ENCODE data around the gene CHRNB1.

CHRNB1 gene

DNA sequence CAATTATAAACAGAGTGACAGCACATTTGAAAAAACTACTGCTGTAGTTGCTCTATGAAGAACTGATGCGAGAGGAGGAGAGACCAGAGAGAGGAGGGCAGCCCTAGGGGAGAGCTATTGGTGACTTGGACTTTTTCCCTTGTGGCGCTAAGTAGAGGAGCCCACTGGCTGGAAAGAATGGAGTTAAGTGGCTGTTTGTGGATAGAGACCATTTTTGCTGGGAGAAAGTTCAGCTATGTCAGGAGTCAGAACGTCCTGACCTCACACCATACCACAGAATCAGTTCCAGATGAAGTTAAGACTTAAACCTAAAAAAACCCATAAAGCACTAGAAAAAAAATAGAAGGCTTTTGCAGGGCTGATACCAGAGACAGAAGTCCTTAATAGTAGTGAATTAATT is 41.3 kb downstream of the CHRNB1 start:
- DNase-seq (ENCODE audit: low spot score): no peak

DNA sequence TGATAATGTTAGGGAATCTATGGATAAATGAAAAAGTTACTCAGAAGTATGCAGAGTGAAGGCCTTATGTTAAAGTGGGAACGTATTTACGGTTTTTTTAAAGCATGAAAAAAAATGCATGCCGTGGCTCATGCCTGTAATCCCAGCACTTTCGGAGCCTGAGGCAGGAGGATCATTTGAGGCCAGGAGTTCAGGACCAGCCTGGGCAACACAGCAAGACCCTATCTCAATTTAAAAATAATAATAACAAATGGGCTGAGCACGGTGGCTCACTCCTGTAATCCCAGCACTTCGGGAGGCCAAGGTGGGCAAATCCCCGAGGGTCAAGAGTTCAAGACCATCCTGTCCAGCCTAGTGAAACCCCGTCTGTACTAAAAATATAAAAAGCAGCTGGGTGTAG is 45.3 kb downstream of the CHRNB1 start:
- no peak for DNase-seq (ENCODE audit: low spot score)

DNA sequence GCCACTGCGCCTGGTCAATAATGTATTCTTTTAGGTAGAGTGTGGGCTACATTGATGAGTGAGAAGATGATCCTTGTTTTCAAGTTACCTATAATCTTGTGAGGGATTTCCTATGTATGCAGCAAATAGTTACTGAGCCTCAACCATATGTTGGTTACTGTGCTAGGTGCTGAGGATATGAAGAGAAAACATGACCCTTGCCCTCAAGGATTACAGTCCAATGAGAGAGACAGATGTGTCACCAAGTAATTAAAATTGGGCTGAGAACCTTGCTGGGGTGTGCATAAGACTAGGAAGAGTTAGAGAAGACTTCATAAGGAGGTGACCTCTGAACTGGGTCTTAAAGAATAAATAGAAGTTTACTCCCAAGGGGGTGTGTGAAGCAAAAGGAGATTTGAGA is 46.7 kb downstream of the CHRNB1 start:
- DNase-seq (ENCODE audit: low spot score): no peak

DNA sequence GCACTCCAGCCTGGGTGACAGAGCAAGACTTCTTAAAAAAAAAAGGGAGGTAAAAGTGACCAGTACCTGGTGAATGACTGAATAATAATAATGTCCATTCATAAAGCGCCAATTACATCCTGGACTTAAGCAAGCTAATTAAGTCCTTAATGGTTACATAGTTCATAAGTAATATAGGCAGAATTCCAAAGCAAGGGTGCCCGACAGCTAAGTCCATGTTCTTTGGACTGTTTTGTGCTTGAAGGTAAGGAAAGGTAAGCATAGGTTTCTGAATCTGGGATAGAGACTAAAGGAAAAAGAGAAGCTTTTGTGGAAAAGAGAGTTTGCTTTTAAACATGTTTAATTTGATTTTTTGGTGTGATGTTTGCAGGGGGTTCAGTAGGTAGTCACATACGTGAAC is 49.1 kb downstream of the CHRNB1 start:
- DNase-seq (ENCODE audit: low spot score): no peak

DNA sequence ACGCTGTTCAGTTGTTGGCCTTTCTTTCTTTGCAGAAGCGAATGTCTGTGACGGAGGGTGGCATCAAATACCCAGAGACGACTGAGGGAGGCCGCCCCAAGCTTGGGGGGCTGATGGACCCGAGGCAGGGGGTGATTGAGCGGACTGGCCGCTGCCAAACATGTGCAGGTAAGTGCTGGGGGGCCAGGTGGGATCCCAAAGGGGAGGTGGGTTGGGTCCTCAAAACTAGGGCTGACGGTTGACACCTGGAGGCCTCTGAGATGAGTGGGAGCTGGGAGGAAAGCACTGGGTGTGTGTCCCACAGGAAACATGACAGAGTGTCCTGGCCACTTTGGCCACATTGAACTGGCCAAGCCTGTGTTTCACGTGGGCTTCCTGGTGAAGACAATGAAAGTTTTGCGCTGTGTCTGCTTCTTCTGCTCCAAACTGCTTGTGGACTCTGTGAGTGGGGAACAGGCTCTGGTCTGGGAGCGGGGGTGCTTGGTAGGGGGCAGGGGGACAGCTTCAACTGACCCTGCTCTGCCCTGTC is 51.1 kb downstream of the CHRNB1 start:
- DNase-seq (ENCODE audit: low spot score): no peak

DNA sequence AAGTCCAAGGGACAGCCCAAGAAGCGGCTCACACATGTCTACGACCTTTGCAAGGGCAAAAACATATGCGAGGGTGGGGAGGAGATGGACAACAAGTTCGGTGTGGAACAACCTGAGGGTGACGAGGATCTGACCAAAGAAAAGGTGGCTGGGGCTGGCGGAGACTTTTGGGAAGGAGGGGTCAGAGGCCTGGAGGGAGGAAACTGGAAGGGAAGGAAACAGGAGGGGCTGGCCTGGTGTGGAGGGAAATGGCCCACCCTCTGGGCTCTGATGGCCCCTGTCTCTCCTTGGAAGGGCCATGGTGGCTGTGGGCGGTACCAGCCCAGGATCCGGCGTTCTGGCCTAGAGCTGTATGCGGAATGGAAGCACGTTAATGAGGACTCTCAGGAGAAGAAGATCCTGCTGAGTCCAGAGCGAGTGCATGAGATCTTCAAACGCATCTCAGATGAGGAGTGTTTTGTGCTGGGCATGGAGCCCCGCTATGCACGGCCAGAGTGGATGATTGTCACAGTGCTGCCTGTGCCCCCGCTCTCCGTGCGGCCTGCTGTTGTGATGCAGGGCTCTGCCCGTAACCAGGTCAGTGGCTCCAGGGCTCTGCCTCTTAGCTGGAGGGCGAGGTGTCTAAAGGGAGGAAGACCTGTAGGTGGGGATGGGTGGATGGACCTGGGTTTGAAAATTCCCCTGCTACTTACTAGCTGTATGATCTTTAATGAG is 51.8 kb downstream of the CHRNB1 start:
- no peak for DNase-seq (ENCODE audit: low spot score)

DNA sequence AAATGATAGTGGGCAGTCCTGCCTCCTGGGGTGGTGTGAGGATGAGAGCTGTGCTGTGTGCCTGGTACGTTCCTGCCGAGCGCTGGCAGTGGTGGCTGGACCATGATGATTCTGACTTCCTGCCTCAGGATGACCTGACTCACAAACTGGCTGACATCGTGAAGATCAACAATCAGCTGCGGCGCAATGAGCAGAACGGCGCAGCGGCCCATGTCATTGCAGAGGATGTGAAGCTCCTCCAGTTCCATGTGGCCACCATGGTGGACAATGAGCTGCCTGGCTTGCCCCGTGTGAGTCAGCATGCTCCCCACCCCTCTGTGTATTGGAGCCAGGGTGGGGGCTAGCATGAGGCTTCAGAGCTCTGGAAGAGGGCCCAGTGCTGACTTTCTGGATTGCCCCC is 52.4 kb downstream of the CHRNB1 start:
- no peak for DNase-seq (ENCODE audit: low spot score)

DNA sequence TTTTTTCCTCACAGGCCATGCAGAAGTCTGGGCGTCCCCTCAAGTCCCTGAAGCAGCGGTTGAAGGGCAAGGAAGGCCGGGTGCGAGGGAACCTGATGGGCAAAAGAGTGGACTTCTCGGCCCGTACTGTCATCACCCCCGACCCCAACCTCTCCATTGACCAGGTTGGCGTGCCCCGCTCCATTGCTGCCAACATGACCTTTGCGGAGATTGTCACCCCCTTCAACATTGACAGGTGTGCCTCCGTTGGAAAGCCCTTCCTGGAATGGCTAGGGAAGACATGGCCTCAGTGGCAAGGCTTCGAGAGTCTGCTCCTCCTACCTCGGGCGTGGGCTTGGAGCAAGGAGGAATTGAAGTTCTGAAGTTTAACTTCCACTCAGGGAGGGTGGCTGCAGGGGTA is 52.8 kb downstream of the CHRNB1 start:
- no peak for DNase-seq (ENCODE audit: low spot score)

DNA sequence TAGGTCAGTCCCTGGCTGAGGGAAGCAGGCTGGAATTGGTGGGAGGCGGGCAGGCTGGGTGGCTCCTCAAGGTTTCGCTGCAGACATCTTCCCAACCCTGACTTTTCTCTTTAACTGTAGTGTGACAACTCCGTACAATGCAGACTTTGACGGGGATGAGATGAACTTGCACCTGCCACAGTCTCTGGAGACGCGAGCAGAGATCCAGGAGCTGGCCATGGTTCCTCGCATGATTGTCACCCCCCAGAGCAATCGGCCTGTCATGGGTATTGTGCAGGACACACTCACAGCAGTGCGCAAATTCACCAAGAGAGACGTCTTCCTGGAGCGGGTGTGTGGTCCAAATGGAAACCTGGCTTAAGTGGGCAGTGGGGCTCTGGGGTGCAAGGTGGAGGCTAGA is 54.3 kb downstream of the CHRNB1 start:
- no peak for DNase-seq (ENCODE audit: low spot score)

DNA sequence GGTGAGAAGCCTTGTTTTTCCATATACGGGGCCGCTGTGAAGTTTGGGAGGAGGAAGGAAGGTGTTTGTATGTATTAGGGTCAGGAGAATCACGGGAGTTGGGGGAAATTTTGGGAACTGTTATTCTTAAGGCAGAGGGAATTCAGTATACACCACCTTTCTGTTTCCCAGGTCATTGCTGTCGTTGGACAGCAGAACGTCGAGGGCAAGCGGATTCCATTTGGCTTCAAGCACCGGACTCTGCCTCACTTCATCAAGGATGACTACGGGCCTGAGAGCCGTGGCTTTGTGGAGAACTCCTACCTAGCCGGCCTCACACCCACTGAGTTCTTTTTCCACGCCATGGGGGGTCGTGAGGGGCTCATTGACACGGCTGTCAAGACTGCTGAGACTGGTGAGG is 56.9 kb downstream of the CHRNB1 start:
- DNase-seq (ENCODE audit: low spot score): no peak

DNA sequence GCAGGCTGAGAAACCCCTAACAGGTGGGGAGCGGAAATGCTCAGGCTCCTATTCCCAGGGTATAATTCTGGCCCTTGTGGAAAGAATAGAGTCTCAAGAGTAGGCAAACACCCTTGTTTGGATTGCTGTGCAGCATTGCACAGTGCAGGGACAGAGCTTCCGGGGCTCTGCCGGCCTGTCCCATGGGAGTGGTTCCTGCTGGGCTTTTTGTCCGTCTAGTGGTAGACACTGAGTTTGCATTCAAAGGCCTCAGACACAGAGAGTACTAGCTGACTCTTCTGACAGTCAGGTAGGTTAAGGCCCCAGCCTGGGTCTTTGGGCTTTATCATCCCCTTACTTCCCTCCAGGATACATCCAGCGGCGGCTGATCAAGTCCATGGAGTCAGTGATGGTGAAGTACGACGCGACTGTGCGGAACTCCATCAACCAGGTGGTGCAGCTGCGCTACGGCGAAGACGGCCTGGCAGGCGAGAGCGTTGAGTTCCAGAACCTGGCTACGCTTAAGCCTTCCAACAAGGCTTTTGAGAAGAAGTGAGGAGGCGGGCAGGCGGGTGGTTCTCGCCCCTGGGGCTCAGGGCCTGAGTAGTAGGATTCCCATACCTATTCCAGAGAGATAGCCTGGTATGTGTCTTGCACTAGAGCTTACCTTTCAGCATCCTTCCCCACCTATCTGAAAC is 57.4 kb downstream of the CHRNB1 start:
- no peak for DNase-seq (ENCODE audit: low spot score)

DNA sequence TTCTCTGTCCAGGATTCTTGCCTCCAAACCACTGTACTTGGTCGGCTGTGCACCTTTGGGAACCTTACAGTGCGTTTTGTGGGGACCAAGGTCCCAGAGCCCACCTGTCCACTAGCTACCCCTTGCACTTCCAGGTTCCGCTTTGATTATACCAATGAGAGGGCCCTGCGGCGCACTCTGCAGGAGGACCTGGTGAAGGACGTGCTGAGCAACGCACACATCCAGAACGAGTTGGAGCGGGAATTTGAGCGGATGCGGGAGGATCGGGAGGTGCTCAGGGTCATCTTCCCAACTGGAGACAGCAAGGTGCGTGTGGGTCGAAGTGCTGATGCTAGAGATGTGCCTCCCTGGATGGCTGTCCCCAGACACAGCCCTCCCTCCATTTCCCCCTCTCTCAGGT is 58.1 kb downstream of the CHRNB1 start:
- DNase-seq (ENCODE audit: low spot score): no peak

DNA sequence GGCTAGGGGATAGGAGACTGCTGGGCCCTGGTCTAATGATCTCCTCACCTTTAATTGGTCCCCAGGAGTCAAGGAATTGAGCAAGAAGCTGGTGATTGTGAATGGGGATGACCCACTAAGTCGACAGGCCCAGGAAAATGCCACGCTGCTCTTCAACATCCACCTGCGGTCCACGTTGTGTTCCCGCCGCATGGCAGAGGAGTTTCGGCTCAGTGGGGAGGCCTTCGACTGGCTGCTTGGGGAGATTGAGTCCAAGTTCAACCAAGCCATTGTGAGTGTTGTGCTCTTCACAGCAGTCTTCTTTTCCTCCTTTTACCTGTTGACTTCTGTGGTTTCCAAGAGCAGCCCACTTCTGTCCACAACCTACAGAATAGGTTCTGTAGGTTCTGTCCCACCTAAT is 58.7 kb downstream of the CHRNB1 start:
- no peak for DNase-seq (ENCODE audit: low spot score)

Measured in CD4-positive, alpha-beta T cell treated with Interleukin-15 for 4 hours (primary cell).